ENCODE data around the gene CDCA8. TPM values are rescaled to one million over a fixed set of nuclear protein-coding genes. Genes with fewer than 3 reads are reported as not detected.
A peak's percentile ranks its signal among the peaks of the same experiment; 100 is the strongest.

The CDCA8 gene
- total and polyA plus RNA-seq, 2 of the 13 experiments (the other 11 are each of a cell fraction or from before 2014, with no cell fraction given): 24.1 to 38.6 TPM

DNA sequence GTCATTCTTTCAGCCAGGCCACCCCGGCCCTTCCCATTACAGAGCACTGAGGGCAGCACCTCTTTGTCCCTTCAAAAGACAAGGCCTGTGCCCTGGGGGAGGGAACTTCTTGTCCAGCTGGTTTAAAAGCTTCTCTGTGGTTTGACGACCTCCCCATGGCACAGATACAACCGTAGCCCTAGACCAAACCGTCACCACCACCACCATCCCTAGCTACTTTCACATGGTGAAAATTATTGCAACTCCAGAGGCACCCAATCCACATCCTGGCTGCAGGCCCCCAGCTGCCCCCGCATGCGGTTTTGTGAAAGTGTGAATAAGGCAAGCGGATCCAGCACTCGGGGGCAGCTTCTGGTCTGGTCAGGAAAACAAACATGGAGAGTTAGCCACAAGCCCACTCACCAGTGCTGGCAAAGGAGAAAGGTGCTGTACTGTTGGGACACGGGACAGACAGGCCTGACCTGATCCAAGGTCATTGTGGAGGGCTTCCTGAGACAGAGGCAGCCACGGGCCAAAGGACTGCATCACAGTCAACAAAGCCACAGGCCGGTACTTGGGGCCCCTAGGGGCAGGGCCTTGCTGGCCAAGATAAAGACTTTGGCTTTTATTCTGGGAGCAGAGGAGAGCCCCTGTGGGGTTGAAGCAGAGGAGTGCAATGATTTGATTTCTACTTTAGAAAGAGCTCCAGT, 31.2 kb downstream of the CDCA8 start:
- in situ Hi-C loops (cut with HindIII; ENCODE audit: extremely low pct_ligation_motif_present, low pct_unique_long_range_greater_than_20kb): no loop called here
- POLR2A ChIA-PET: interaction anchor here (0.8 kb wide), 1 partner anchor 9 kb away, joined by 4 read pairs; no protein-coding TSS in a partner anchor
- Histone ChIP-seq H3K4me3 (replicated peaks in 1 of 3; ENCODE audit: insufficient read depth in 1 of 3, low read depth in 2 of 3, low read length in 3 of 3) (peak overlapping the region; percentile 15 to 52 (median 20); a peak in 4 of 6 replicates), H3K27me3 (ENCODE audit: control insufficient read depth in 1 of 2, insufficient read depth in 2 of 2, low read length in 2 of 2) (peaks cover 4 to 15% of the 10 kb centered on the region in 2 experiments; a peak in 3 of 5 replicates), H3K4me2 (ENCODE audit: low read depth, low read length) (peak overlapping the region; percentile 77), H4K20me1 (ENCODE audit: insufficient read depth, low read length) (no peaks in the 10 kb centered on the region), H3K36me3 (replicated peaks in 1 of 2; ENCODE audit: control insufficient read depth in 1 of 2, insufficient read depth in 2 of 2, low read length in 2 of 2) (no peaks in the 10 kb centered on the region), H3K9ac (ENCODE audit: insufficient read depth, low read depth, low read length) (no peak overlapping the region), H3K9me3 (ENCODE audit: low read length) (no peaks in the 10 kb centered on the region), H3K79me2 (ENCODE audit: insufficient read depth, low read length) (no peaks in the 10 kb centered on the region), H3K27ac (ENCODE audit: extremely low read length, insufficient read depth, low read length) (peak overlapping the region; percentile 45), H2AFZ (ENCODE audit: low read length) (no peak overlapping the region), H3K4me1 (ENCODE audit: insufficient read depth, low read length) (peaks cover 64% of the 10 kb centered on the region)
- peak; percentile 83 for FAIRE-seq
- 11% methylated on average over 5 of the region's 11 CpGs for WGBS (ENCODE audit: low lambda C conversion rate)
- peak; percentile 76 for DNase-seq (ENCODE audit: low spot score)
- ATAC-seq: peak; percentile 82
- intact Hi-C loops (cut with micrococcal nuclease; ENCODE audit: unreplicated experiment): loop anchor here (10.0 kb wide), 1 partner anchor 71 kb away; the partner anchor contains the start of gene MANEAL
- CTCF ChIA-PET (ENCODE audit: low intra/inter-chr PET ratio, low total read pairs): no interaction called here
- no TSS peak for BruUV-seq (replicated peaks)
- TF ChIP-seq ZNF747 (CRISPR knock-in tag; IDR thresholded peaks at IDR 0.05; ENCODE audit: borderline replicate concordance) (peak; percentile 68; the same call in 1 of the 2 replicates), GFI1 (CRISPR knock-in tag; IDR thresholded peaks at IDR 0.05; ENCODE audit: borderline replicate concordance) (peak; percentile 94), ZNF143 (CRISPR knock-in tag; IDR thresholded peaks at IDR 0.05) (0 out of 2 replicates have a peak, but pooled peaks have one; percentile 16), ZSCAN31 (CRISPR knock-in tag; IDR thresholded peaks at IDR 0.05; ENCODE audit: low read depth) (peak; percentile 71; the same call in 1 of the 2 replicates), PAX8 (CRISPR knock-in tag; IDR thresholded peaks at IDR 0.05; ENCODE audit: borderline replicate concordance) (no peak), KLF16 (CRISPR knock-in tag; IDR thresholded peaks at IDR 0.05) (peak in 1 of 2 experiments; percentile 23; a peak in 1 of 4 replicates), ZMYM3 (CRISPR knock-in tag; IDR thresholded peaks at IDR 0.05) (peak; percentile 34; the same call in 1 of the 2 replicates), ZKSCAN1 (IDR thresholded peaks at IDR 0.05; ENCODE audit: low read length) (no peak), SP2 (CRISPR knock-in tag; IDR thresholded peaks at IDR 0.05) (no peak), KAT8 (CRISPR knock-in tag; IDR thresholded peaks at IDR 0.05) (peak; percentile 52; the same call in 1 of the 2 replicates), SOX13 (IDR thresholded peaks at IDR 0.05) (no peak), SOX13 (CRISPR knock-in tag; conservative IDR thresholded peaks at IDR 0.05 in 1 of 2, IDR thresholded peaks at IDR 0.05 in 1 of 2) (peak in 1 of 2 experiments; percentile 73; a peak in 2 of 4 replicates), ZMAT3 (CRISPR knock-in tag; conservative IDR thresholded peaks at IDR 0.05) (no peak), ZNF788 (CRISPR knock-in tag; IDR thresholded peaks at IDR 0.05; ENCODE audit: borderline replicate concordance) (peak; percentile 71; the same call in 1 of the 2 replicates), MTA1 (CRISPR knock-in tag; IDR thresholded peaks at IDR 0.05; ENCODE audit: borderline replicate concordance) (peak; percentile 77; the same call in 1 of the 2 replicates), ZMYM4 (CRISPR knock-in tag; IDR thresholded peaks at IDR 0.05) (peak; percentile 34; the same call in 1 of the 2 replicates)
- TF ChIP-seq, protein P1, sequence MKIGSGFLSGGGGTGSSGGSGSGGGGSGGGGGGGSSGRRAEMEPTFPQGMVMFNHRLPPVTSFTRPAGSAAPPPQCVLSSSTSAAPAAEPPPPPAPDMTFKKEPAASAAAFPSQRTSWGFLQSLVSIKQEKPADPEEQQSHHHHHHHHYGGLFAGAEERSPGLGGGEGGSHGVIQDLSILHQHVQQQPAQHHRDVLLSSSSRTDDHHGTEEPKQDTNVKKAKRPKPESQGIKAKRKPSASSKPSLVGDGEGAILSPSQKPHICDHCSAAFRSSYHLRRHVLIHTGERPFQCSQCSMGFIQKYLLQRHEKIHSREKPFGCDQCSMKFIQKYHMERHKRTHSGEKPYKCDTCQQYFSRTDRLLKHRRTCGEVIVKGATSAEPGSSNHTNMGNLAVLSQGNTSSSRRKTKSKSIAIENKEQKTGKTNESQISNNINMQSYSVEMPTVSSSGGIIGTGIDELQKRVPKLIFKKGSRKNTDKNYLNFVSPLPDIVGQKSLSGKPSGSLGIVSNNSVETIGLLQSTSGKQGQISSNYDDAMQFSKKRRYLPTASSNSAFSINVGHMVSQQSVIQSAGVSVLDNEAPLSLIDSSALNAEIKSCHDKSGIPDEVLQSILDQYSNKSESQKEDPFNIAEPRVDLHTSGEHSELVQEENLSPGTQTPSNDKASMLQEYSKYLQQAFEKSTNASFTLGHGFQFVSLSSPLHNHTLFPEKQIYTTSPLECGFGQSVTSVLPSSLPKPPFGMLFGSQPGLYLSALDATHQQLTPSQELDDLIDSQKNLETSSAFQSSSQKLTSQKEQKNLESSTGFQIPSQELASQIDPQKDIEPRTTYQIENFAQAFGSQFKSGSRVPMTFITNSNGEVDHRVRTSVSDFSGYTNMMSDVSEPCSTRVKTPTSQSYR (CRISPR knock-in tag; IDR thresholded peaks at IDR 0.05; ENCODE audit: borderline replicate concordance): peak; percentile 19; the same call in 1 of the 2 replicates
- TF ChIP-seq, protein P2, sequence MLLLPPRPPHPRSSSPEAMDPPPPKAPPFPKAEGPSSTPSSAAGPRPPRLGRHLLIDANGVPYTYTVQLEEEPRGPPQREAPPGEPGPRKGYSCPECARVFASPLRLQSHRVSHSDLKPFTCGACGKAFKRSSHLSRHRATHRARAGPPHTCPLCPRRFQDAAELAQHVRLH (CRISPR knock-in tag; IDR thresholded peaks at IDR 0.05; ENCODE audit: borderline replicate concordance, low read depth): peak; percentile 38; the same call in 1 of the 2 replicates
- TF ChIP-seq, protein P3, sequence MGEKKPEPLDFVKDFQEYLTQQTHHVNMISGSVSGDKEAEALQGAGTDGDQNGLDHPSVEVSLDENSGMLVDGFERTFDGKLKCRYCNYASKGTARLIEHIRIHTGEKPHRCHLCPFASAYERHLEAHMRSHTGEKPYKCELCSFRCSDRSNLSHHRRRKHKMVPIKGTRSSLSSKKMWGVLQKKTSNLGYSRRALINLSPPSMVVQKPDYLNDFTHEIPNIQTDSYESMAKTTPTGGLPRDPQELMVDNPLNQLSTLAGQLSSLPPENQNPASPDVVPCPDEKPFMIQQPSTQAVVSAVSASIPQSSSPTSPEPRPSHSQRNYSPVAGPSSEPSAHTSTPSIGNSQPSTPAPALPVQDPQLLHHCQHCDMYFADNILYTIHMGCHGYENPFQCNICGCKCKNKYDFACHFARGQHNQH (CRISPR knock-in tag; IDR thresholded peaks at IDR 0.05): peak; percentile 49

Data from HepG2 (cell line).